GM12865 (cell line): ENCODE measurements around the gene ATP5F1A.

Source experiments
- DNase-seq: peaks from one replicate; pipeline ENCODE4 v3.0.0; 2010; ENCODE audit warnings: low read depth
- H3K4me3 ChIP-seq: 2 replicates; pipeline ENCODE4 v1.5.1; 2011; ENCODE audit warnings: mild to moderate bottlenecking, low read depth, low read length, control low read depth
- CTCF ChIP-seq: IDR thresholded peaks from 2 replicates; pipeline ENCODE4 v1.5.1; 2011; ENCODE audit warnings: low read length, control low read depth, low read depth, inconsistent platforms; ENCODE audit not compliant: insufficient read depth; ENCODE audit errors: missing control alignments

The ATP5F1A gene

DNA sequence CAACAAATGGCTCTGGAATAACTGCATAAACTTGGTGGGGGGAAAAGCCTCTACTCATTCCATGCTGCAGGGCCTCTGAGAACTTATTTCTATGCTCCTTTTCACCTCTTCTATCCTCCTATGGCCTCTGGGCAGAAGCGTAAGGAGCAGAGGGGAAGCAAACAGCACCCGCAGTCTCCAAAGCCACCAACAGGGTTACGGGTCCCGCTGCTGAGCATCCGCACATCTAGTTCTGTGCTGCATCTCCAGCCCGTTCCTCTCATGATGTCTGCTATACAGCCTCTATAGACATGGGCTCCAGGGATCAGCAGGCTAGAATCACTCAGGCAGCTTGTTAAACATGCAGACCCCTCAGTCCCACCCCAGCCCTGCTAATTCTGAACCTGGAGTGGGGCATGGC, 52.0 kb downstream of the ATP5F1A start:
- no peak overlapping the region for H3K4me3 ChIP-seq
- TF ChIP-seq CTCF: no peak
- DNase-seq: no peak

DNA sequence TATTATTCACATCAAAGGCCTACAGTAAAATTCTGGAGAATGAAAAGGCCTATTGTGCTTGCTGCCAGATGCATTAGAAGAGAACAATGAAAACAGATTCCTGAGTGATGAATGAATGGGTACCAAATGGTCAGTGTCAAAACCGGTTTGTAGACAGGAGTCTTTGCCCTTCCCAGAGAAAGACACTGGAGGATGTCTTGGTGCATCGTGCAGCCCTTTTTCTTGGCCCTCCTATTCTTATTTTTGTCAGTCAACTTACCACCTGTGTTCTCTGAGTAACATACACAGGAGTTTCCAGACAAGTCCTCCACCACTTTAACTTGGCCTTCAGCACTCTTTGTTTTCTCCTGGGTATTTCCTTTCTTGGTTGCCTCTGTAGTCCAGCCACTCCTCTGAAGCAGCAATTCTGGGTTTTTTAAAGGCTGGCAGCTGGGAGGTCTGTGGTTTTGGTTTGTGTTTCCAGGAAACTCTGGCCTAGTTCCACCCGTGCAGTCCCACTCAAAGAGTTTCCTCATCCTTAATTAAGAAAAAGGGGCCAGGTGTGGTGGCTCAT, 55.4 kb downstream of the ATP5F1A start:
- no peak for TF ChIP-seq CTCF
- DNase-seq: no peak
- no peak overlapping the region for H3K4me3 ChIP-seq

DNA sequence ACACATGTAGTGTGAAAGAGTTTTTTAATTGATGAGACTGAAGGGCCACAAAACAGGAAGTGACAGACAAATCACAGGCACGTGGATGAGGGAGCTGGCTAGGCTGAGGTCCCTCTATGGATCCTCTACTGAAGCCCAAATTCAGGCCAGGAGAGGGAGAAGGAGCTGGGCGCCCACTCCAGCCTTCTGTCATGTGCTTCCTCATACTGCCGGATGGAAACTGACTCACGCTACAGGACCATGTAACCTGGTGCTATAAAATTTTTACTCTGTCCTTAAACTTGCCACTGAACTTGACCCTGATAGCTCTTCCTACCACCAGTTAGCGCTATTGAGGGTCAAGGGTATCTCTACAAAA, 57.4 kb downstream of the ATP5F1A start:
- no peak overlapping the region for H3K4me3 ChIP-seq
- DNase-seq: no peak
- no peak for TF ChIP-seq CTCF

- H3K4me3 ChIP-seq: no peak overlapping the region
- TF ChIP-seq CTCF: no peak
- DNase-seq: no peak
Observed at GRCh38 chr18:46040033-46040746, 57.9 kb downstream of the ATP5F1A start.

- no peak for TF ChIP-seq CTCF
- H3K4me3 ChIP-seq: no peak overlapping the region
- no peak for DNase-seq
Observed at GRCh38 chr18:46037512-46038305, 60.4 kb downstream of the ATP5F1A start.

GRCh38 chr18:46035696-46036680, 62.1 kb downstream of the ATP5F1A start:
- no peak for DNase-seq
- no peak overlapping the region for H3K4me3 ChIP-seq
- TF ChIP-seq CTCF: no peak
